ENCODE results near the gene NFATC1.

The NFATC1 gene

GRCh38 chr18:79411614-79412526 lies 16.1 kb downstream of the NFATC1 start:
- ATAC-seq (ENCODE audit: low read depth) (no peak), DNase-seq (ENCODE audit: low spot score) (no peak)
- Histone ChIP-seq H3K27ac (ENCODE audit: poor library complexity, severe bottlenecking) (no peak overlapping the region), H3K4me3 (ENCODE audit: severe bottlenecking) (no peak overlapping the region), H3K4me1 (ENCODE audit: insufficient read depth, poor library complexity, severe bottlenecking) (no peaks in the 10 kb centered on the region), H3K9me3 (ENCODE audit: severe bottlenecking) (no peaks in the 10 kb centered on the region), H3K36me3 (ENCODE audit: low read depth) (no peaks in the 10 kb centered on the region), H3K27me3 (ENCODE audit: insufficient read depth, poor library complexity, severe bottlenecking) (no peaks in the 10 kb centered on the region)
- no peak for TF ChIP-seq CTCF (IDR thresholded peaks at IDR 0.05; ENCODE audit: poor library complexity, severe bottlenecking)

DNA sequence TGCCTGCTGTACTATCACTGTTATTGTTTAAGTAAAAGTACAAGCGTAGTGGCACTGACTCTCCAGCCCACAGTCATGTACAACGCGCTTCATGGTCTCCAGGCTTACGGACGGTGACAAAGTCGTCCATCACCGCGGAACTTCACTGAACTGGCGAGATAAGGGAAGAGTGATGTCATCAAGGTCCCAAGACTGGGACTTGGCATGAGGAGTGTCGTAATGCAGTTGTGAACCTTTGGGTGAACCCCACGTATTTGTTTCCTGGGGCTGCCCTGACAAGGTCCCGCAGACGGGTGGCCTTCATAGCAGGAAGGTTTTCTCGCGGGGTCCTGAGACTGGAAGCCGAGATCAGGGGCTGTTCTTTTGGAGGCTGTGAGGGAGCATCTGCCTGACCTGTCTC lies 17.3 kb downstream of the NFATC1 start:
- ATAC-seq (ENCODE audit: low read depth), result no peak
- H3K4me3 ChIP-seq (ENCODE audit: severe bottlenecking), result no peak overlapping the region

DNA sequence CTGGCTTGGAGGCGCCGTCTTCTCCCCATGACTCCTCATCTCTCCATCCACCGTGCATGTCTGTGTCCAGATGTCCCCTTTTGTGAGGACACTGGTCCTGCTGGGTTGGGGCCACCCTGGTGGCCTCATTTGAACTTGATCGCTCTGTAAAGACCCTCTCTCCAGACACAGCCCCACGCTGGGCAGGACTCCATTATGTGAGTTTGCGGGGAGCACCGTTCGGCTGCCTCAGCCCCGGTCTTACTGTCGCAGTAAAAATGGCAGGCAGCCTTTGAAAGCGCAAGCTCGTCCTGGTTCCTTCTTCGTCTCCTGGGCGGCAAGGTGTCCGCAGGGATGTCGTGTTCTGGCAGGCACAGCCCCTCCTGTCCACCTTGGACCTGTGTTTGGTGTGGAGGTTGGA lies 17.7 kb downstream of the NFATC1 start:
- DNase-seq (ENCODE audit: low spot score), result no peak
- H3K4me3 ChIP-seq (ENCODE audit: severe bottlenecking), result no peak overlapping the region
- no peaks in the 10 kb centered on the region for H3K9me3 ChIP-seq (ENCODE audit: severe bottlenecking)
- H3K4me1 ChIP-seq (ENCODE audit: insufficient read depth, poor library complexity, severe bottlenecking), result no peaks in the 10 kb centered on the region
- H3K36me3 ChIP-seq (ENCODE audit: low read depth), result no peaks in the 10 kb centered on the region
- TF ChIP-seq CTCF (IDR thresholded peaks at IDR 0.05; ENCODE audit: poor library complexity, severe bottlenecking), result no peak
- no peak for ATAC-seq (ENCODE audit: low read depth)
- no peak overlapping the region for H3K27ac ChIP-seq (ENCODE audit: poor library complexity, severe bottlenecking)
- H3K27me3 ChIP-seq (ENCODE audit: insufficient read depth, poor library complexity, severe bottlenecking), result no peaks in the 10 kb centered on the region

More for the DNA sequence above, 17.3 kb downstream of the NFATC1 start:
- H3K27ac ChIP-seq (ENCODE audit: poor library complexity, severe bottlenecking), result no peak overlapping the region
- H3K9me3 ChIP-seq (ENCODE audit: severe bottlenecking), result no peaks in the 10 kb centered on the region
- H3K4me1 ChIP-seq (ENCODE audit: insufficient read depth, poor library complexity, severe bottlenecking), result no peaks in the 10 kb centered on the region
- no peak for TF ChIP-seq CTCF (IDR thresholded peaks at IDR 0.05; ENCODE audit: poor library complexity, severe bottlenecking)
- no peaks in the 10 kb centered on the region for H3K36me3 ChIP-seq (ENCODE audit: low read depth)
- H3K27me3 ChIP-seq (ENCODE audit: insufficient read depth, poor library complexity, severe bottlenecking), result no peaks in the 10 kb centered on the region
- no peak for DNase-seq (ENCODE audit: low spot score)

DNA sequence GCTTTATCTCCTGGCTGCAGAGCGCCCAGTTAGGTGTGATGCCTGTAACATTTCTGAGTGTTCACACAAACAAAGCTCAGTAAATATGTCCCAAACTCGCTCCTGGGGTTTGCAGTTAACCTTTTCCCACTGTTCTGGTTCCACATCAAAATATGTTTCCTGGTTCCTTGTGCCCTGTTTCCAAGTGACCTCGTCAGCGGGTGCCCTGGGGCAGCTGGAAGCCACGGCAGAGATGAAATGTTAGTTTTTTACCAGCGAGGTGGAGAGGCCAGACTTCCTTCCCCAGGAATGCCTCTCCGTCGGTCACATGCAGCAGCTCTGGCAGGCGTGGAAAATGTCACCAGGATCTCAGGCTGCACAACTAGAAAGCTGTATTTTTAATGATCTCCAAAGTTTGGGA lies 18.2 kb downstream of the NFATC1 start:
- Histone ChIP-seq H3K27me3 (ENCODE audit: insufficient read depth, poor library complexity, severe bottlenecking) (no peaks in the 10 kb centered on the region), H3K4me3 (ENCODE audit: severe bottlenecking) (no peak overlapping the region), H3K27ac (ENCODE audit: poor library complexity, severe bottlenecking) (no peak overlapping the region), H3K9me3 (ENCODE audit: severe bottlenecking) (no peaks in the 10 kb centered on the region), H3K4me1 (ENCODE audit: insufficient read depth, poor library complexity, severe bottlenecking) (no peaks in the 10 kb centered on the region), H3K36me3 (ENCODE audit: low read depth) (no peaks in the 10 kb centered on the region)
- ATAC-seq (ENCODE audit: low read depth), result no peak
- TF ChIP-seq CTCF (IDR thresholded peaks at IDR 0.05; ENCODE audit: poor library complexity, severe bottlenecking), result no peak
- DNase-seq (ENCODE audit: low spot score), result no peak
